GM19324 (cell line): ENCODE data around the gene SIGLEC1.

Experiments used
- ATAC-seq: cut with Tn5 transposase; IDR thresholded peaks from one replicate; pipeline ENCODE4 v1.9.1; 2021; ENCODE audit warnings: mild to moderate bottlenecking, moderate library complexity; ENCODE audit not compliant: unreplicated experiment, low FRiP score

Gene SIGLEC1

DNA sequence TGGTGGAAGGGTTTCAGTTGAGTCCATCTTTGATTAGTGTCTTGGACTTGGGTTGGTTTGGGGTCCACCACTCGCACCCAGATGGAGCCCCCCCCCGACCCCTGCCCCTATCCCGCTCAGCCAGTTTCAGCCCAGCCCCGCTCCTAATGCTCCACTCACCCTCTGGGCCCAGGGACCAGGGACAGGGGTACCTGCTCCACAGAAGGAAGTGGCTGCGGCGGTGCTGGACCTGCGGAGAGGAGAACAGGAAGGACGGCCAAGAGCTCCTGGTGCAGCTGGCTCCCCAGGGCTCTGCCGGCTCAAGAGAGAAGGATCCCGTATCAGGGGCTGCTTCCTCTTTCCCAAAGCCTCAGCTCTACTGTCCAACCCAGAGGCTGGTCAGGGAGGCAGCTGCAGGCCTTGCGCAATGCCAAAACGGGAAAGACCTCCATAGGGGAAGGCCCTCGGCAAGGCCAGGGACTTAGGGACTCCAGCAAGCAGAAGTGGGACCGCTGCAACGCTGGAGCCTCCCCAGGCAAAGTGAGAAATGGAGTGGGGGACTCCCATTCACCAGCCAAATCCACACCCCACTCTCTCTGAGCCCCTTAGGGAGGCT is at the start of gene SIGLEC1:
Gene SIGLEC1 (minus strand): TSS at position 322 of the 595 bp plus-strand sequence. CDS start 5,472 bp downstream, outside the sequence.
- no peak for ATAC-seq

DNA sequence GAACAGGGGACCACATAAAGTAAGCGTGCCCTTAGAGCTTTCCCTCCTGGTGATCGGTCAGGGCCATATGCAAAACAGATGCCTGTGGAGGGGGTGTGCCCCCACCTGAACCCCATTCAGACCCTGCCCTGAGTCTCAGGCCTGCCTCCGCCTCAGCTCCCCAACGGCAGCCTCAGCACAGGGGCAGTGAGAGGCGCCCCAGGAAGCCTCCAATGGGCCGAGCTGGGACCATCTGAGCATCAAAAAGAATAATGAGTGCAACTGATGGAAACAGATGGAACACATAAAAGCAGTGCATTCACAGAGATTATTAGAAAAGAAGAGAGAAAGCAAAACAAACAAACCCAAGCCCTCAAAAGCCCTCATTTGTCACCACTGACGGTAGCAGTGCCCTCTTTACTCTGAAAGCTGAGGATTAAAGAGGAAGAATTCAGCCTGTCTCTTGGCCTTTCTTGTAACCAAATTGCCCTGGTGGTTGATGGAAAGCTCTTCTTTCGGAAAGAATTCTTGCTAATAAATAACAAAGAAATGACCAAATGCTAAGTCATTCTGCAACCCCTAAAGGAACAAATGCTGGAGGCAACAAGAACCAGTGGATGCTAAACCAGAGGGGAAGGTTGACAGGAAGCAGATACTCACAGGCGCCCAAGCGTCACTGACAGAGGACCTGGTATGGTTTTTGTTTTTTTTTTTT is 48.4 kb upstream of the SIGLEC1 start:
- ATAC-seq, result no peak

DNA sequence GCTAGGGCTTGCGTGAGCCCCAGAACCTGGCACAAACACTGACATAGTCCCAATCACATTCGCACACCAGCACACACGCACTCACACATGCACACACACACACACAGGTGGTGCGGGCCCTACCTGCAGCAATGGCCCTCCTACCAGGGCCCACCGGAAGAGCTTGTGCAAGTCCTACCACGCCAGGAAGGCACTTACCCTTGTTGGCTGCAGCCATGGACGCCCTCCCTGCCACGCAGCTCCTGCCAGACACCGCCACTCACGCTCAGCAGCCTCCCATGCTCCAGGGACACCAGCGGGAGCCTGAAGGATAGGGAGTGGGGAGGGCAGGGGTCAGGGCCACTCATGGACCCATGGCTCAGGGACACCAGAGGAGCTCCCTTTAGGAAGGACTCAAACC is 47.5 kb upstream of the SIGLEC1 start:
- ATAC-seq, result no peak

DNA sequence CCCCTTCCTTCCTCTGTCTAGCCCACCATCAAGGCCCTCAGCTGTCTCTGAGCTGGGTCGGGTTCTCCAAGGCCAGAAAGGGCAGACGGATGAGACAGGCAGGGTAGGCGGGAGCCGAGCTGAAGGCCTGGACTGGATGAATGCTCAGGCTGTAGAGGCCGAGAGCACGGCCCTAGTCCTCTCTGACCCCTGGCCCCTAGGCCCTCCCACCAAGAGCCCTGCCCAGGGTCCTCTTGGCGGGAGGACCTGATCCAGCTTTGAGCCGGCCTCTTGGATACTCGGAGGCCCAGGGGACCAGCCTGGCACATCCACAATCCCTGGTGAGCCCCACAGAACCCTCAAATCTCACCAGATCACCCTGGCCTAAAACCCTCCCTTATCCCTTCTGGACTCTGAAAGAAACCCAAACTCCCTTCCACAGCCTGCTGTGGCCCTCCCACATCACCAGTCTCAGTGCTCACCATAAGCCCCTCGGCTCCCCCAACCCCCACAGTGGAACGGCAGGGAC is 47.0 kb upstream of the SIGLEC1 start:
- ATAC-seq, result no peak

DNA sequence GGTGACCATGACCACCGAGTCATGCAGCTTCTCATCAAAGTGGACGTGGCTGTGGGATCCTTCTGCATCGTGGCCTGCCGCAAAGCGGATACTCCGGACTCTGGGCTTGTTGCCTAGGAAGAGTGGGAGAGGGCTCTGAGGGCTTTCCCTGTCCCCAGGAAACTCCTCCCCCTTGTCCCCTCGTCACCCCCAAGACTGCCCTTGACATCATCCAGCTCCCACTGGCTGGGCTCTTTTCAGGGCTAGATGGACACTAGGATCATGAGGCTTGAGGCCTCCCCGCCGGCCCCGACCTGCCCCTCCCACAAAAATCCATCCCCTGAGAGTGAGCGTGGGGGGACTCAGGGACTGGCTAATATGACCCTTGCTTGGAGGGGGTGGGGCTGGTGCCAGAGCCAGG is 46.2 kb upstream of the SIGLEC1 start:
- no peak for ATAC-seq

DNA sequence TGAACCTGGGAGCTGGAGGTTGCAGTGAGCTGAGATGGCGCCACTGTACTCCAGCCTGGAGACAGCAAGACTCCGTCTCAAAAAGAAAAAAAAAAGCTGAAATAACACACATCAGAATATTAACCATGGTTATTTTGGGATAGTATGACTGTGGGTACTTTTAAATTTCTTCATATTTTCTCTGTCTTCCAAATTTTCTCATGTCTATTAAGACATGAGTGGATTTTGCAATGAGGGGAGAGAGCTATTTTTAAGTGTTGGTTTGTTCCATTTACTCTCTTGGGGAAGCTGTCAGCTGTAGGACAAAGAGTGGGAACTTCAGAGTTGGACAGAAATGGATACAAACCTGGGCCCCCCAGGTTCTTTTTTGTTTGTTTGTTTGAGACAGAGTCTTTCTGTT is 44.9 kb upstream of the SIGLEC1 start:
- no peak for ATAC-seq

DNA sequence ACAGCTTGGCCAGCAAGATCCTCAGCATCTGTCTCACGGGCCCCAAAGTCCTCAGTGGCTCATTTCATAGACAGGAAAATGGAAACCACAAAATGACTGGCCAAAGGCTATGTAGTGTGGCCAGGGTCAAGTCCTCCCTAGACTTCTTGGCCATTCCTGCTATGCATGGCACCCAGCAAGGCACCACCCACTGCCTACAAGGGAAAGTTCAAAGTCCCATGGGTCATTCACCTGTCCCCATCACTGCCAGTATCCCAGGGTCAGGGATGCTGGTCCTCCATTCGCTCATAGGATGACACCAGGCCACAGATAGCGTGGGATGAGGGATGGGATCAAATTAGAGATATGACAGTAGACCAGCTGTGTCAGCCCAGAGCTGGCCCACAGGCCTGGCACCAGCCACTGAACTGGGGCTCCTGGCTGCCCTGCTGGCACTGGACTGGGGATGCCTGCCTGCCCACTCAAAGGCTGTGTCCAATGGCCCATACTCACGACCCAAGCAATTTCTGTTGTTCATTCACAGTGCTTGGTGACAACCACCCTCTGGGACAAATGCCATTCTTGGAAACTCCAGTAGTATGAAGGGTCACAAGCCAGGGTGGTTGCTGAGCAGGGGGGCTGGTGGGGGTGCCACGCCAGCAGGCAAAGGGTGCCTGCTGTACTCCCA is 43.5 kb upstream of the SIGLEC1 start:
- ATAC-seq, result no peak

DNA sequence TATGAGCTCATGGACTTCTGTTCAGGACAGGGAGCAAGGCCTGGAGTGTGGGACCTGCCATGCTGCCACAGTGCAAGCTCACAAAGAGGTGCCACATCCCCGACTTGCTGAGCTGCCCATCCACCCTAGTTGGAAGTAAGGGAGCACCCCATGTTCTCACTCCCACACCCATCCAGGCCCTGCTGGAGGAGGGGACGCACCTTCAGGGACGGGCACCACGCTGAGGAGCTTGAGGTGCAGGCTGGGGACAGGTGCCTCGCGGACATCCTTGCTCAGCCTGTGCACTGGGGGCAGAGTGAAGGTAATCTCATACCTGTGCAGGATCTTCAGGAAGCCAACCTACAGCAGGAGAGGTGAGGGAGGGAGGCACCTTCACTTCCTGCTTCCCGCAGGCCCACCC is 42.9 kb upstream of the SIGLEC1 start:
- no peak for ATAC-seq

DNA sequence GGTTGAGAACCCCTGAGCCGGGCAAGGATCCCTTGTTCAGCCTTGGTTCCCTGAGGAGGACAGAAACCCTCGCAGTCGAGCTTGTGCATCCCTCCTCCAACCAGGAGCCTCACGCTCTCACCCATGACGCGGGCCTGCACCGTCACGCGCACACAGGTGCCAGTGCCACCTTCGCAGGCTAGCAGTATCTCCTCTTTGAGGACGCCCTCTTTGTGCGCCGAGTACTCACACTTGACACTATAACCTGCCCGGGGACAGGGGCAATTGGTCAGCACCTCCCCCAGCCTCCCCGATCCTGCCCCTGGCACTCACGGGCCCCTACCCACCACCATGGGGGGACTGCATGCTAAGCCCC is 41.9 kb upstream of the SIGLEC1 start:
- ATAC-seq, result no peak

DNA sequence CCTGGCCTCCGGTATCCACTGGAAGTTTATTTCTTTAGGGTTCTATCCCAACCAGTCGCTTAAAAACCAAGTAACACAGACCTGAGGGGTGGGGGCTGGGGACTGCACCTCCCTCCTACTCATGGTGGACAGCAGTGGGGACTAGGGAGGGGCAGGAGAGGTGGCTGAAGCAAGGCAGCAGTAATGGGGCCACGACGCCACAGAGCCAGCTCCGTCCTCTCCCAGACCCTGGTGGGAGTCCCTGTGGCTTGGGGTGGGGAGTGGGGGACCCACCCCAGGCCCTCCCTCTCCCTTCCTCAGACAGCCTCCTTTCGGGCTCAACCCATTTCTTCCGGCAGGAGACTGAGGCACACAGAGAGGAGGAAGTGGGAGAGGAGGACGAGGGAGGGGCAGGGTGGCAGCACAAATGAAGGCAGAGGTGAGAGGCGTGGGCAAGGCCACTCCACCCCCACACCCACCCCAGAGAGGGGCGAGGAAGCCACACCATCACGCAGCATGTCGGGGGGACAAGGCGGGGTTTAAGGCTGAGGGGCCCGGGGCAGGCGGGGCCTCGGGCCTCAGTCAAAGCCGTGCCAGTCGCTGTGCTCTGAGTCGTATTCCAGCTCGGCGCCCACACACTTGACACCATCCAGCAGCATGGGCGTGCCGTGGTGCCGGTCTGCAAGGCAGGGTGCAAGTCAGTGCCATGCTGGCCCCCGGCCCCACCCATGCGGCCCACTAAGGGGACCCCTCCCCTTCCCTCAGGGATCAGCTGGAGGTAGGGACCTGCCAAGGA is 41.3 kb upstream of the SIGLEC1 start:
- no peak for ATAC-seq

DNA sequence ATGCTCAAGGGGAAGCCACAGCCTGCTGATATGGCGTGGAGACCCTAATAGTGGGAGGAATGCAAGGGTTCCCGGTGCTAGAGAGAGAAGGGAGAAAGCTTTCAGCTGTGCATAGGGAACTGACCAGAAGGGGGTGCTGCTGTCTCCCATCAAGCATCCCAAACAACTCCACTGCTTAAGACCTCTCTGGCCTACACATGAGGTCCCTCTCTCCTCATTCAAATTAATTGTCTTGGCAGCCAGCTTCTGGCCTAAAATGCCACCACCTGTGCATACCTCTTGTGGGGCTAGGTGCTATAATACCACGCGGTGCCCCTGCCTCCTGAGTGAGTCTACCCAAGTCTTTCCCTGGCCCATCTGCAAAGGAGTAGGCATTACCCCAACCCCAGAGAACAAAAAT is 40.7 kb upstream of the SIGLEC1 start:
- no peak for ATAC-seq

DNA sequence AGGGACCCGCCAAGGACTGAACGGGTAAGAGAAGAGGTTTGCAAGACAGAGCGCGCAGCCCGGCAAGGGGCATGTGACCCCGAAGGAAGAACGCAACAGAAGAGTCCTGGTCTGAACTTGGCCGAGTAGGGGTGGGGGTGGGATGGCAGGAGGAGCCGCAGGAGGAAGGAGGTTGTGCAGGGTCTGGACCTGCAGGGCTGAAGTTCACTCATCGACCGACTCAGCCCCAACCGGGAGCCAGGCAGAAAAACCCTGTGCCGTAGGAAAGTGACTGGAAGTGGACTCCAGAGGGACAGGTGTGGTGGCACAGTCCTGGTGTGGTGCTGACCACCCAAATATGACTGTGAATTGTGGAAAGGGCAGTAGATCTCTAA is 40.0 kb upstream of the SIGLEC1 start:
- no peak for ATAC-seq

DNA sequence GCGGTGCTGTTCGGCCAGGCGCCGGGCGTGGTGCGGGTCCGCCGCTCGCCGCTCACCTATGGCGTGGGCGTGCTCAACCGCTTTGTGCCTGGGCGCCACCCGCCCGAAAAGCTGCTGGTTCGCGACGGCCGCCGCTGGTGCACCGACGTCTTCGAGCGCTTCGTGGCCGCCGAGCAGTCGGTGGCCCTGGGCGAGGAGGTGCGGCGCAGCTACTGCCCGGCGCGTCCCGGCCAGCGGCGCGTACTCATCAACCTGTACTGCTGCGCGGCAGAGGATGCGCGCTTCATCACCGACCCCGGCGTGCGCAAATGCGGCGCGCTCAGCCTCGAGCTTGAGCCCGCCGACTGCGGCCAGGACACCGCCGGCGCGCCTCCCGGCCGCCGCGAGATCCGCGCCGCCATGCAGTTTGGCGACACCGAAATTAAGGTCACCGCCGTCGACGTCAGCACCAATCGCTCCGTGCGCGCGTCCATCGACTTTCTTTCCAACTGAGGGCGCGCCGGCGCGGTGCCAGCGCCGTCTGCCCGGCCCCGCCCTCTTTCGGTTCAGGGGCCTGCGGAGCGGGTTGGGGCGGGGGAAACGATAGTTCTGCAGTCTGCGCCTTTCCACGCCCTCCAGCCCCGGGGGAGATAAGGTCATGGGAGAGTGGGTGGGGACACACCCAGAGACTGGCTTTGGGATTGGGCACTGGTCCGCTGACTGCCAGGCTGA is 39.4 kb upstream of the SIGLEC1 start:
- no peak for ATAC-seq

DNA sequence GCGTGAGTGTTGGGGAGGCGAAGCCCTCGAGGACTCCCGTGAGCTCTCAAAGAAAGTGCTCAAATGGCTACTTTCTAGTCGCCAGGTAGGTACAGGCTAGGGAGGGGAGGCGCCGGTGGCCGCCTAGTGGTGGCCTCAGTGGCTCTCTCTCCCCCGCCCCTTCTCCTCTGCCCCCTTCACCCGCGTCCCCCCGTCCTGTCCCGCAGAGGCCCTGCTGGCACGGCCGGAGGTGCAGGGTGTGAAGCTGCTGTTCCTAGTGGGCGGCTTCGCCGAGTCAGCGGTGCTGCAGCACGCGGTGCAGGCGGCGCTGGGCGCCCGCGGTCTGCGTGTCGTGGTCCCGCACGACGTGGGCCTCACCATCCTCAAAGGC is 38.9 kb upstream of the SIGLEC1 start:
- ATAC-seq, result no peak

DNA sequence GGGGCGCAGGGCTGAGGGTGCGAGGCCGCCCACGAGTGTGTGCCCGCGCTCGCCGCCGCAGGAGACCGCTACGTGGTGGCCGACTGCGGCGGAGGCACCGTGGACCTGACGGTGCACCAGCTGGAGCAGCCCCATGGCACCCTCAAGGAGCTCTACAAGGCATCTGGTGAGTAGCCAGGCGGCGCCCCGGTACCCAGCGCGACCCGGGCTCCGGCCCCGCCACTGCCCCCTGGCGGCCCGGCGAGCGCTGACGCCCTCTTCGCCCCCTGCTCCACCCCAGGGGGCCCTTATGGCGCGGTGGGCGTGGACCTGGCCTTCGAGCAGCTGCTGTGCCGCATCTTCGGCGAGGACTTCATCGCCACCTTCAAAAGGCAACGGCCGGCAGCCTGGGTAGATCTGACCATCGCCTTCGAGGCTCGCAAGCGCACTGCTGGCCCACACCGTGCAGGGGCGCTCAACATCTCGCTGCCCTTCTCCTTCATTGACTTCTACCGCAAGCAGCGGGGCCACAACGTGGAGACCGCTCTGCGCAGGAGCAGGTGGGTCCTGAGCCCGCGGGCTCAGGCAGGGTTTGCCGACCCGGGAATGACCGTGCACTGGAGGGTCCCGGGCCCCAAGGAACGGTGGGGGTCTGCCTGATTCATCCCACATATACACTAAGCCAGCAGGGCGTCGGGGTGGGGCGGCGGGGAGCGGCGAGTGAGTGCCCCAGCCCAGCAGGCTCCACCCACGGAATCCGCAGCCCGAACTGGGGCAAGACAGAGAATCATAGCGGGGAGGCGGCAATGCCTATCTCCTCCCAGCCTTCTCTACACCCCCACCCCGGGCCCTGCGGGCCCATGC is 37.5 kb upstream of the SIGLEC1 start:
- ATAC-seq, result no peak

DNA sequence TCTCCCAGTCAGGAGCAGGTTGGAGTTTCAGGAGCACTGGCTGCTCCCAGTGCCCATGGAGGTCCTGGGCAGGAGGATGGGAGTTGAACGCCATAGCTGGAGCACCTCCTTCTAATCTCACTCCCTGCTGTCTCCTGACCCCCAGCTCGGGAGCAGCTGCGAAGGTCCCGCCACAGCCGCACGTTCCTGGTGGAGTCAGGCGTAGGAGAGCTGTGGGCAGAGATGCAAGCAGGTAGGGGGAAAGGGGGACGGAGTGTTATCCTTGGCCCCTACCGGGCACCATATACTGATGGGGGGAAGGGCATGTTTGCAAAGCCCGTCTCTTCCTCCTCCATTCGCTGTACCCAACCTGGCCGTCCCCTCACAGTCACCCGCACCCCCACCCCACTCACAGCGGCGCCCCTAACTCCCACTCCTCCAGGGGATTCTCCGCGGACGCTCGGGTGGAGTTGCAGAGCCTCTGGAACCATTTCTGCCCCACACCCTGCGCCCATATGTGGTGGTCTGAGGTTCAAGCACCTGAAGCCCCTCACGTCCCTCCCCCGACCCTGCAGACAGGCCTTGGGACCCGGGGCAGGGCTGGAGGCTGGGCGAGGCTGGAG is 36.8 kb upstream of the SIGLEC1 start:
- ATAC-seq, result no peak

DNA sequence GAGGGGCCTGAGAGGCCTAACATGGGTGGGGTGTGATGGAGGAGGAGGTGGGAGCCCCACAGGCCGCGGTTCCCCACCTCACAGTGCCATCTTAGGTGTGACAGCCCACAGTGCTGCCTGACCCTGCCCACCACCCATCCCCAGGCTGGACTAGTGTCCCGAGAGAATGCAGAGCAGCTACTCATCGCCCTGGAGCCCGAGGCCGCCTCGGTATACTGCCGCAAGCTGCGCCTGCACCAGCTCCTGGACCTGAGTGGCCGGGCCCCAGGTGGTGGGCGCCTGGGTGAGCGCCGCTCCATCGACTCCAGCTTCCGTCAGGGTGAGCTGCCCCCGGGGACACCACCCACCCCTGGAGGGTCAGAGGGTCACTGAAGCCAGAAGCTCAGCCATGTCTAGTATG is 35.7 kb upstream of the SIGLEC1 start:
- no peak for ATAC-seq

DNA sequence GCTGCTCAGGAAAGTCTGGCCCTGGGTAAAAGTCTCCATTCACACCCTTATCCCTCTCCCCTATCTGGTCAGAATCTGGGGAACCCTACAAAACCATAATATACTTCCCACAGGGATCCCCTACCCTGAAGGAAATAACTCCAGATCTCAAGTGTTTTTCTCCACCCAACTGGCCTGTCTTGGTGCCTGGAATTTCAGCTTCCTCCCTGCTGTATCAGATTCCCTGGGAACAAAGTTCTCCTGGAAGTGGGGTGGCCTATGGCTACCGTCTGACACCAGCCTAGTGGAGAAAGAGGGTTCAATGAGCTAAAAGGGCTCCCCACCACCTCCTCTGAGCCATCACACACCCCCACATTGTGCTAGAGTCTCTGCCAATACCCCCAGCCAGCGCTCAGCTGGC is 35.1 kb upstream of the SIGLEC1 start:
- no peak for ATAC-seq

DNA sequence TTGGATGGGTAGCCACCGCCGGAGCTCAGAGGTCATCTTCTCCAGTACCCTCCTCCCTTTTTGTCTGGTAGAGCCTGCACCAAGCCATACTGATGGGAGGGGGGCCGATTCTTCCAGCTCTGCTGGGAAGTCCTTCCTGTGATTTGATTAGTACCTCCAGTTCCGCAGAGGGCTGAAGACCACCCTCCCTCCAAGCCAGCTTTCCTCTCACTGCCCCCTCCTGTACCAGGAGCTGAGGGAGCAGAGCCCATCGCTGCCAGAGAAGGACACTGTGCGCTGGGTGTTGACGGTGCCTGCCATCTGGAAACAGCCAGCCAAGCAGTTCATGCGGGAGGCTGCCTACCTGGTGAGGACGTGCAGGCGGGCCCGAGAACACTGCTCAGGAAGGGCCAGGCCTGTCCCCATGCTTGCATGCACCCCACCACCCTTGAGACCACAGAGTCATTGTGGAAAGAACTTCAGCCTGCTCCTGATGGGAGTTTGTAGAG is 33.3 kb upstream of the SIGLEC1 start:
- ATAC-seq, result no peak
